ENCODE results near the gene SCARF2. TPM values are rescaled to one million over a fixed set of nuclear protein-coding genes. Genes with fewer than 3 reads are reported as not detected.

Gene SCARF2
- total RNA-seq, 1 experiment from 2014 or later = 10.8 TPM

GRCh38 chr22:20439928-20440575, 2.4 kb upstream of the SCARF2 start:
- Histone ChIP-seq H3K79me2 (ENCODE audit: insufficient read depth, low read length) (no peaks in the 10 kb centered on the region), H3T11ph (ENCODE audit: low read length) (no peak overlapping the region), H4K8ac (replicated peaks; ENCODE audit: insufficient read length, low read depth, low read length) (no peak overlapping the region), H3K4ac (ENCODE audit: low read depth, low read length) (no peak overlapping the region), H2BK15ac (ENCODE audit: low read depth, low read length) (no peak overlapping the region), H2AK5ac (ENCODE audit: insufficient read length, low read length) (no peak overlapping the region), H3K9ac (ENCODE audit: extremely low read depth, insufficient read length, low read length) (no peak overlapping the region), H2BK20ac (ENCODE audit: low read depth, low read length, poor library complexity, severe bottlenecking) (no peak overlapping the region), H3K23ac (ENCODE audit: insufficient read length, low read depth, low read length) (no peak overlapping the region), H4K91ac (ENCODE audit: insufficient read length, low read depth, low read length) (no peak overlapping the region), H3K9me3 (ENCODE audit: control insufficient read depth, low read depth, low read length) (no peaks in the 10 kb centered on the region), H2BK120ac (ENCODE audit: low read depth, low read length, poor library complexity, severe bottlenecking) (no peak overlapping the region), H4K5ac (ENCODE audit: insufficient read length, low read depth, low read length) (no peak overlapping the region), H3K4me2 (ENCODE audit: insufficient read depth, insufficient read length, low read length) (no peak overlapping the region), H3K4me1 (ENCODE audit: insufficient read depth, low read length) (0 out of 2 replicates have a peak, but pooled peaks cover 2% of the 10 kb centered on the region), H3K27ac (ENCODE audit: insufficient read length, low read depth, low read length) (no peak overlapping the region), H3K14ac (ENCODE audit: insufficient read depth, low read length) (no peak overlapping the region), H3K79me1 (ENCODE audit: insufficient read depth, low read depth, low read length, poor library complexity, severe bottlenecking) (no peaks in the 10 kb centered on the region), H4K20me1 (ENCODE audit: control insufficient read depth, insufficient read depth, insufficient read length) (no peaks in the 10 kb centered on the region), H2BK5ac (ENCODE audit: insufficient read length, low read length) (no peak overlapping the region), H2BK12ac (ENCODE audit: insufficient read length, low read depth, low read length) (no peak overlapping the region), H3K23me2 (ENCODE audit: insufficient read length, low read depth, low read length, poor library complexity, severe bottlenecking) (peaks cover 17% of the 10 kb centered on the region), H3K18ac (ENCODE audit: insufficient read length, low read depth, low read length) (no peak overlapping the region), H3K56ac (ENCODE audit: insufficient read length, low read depth, low read length) (no peak overlapping the region), H2AFZ (ENCODE audit: low read length) (no peak overlapping the region), H3K27me3 (ENCODE audit: insufficient read depth, low read length) (peaks cover 10% of the 10 kb centered on the region; the same call in 1 of the 2 replicates)
- DNase-seq = no peak
- TF ChIP-seq, protein P1, sequence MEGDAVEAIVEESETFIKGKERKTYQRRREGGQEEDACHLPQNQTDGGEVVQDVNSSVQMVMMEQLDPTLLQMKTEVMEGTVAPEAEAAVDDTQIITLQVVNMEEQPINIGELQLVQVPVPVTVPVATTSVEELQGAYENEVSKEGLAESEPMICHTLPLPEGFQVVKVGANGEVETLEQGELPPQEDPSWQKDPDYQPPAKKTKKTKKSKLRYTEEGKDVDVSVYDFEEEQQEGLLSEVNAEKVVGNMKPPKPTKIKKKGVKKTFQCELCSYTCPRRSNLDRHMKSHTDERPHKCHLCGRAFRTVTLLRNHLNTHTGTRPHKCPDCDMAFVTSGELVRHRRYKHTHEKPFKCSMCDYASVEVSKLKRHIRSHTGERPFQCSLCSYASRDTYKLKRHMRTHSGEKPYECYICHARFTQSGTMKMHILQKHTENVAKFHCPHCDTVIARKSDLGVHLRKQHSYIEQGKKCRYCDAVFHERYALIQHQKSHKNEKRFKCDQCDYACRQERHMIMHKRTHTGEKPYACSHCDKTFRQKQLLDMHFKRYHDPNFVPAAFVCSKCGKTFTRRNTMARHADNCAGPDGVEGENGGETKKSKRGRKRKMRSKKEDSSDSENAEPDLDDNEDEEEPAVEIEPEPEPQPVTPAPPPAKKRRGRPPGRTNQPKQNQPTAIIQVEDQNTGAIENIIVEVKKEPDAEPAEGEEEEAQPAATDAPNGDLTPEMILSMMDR (conservative IDR thresholded peaks at IDR 0.05) = no peak
- peaks cover 18 to 22% of the 10 kb centered on the region in 2 experiments for H3K4me1 Mint-ChIP-seq
- no peak overlapping the region for H3K27ac Mint-ChIP-seq
- H3K4me3 Mint-ChIP-seq = no peak overlapping the region
- no peaks in the 10 kb centered on the region for H3K9me3 Mint-ChIP-seq
- H3K36me3 Mint-ChIP-seq (ENCODE audit: insufficient read depth in 1 of 3, low read depth in 3 of 3) = peaks cover 0 to 5% (median 3%) of the 10 kb centered on the region in 3 experiments; a peak in 4 of 7 replicates
- WGBS (ENCODE audit: extremely low coverage, insufficient read length, low lambda C conversion rate) = no CpG with 5 or more reads among the region's 5 CpGs
- H3K27me3 Mint-ChIP-seq (ENCODE audit: low read depth) = peaks cover 44% of the 10 kb centered on the region
